ENCODE measurements around the gene KRTAP3-2. TPM values are rescaled to one million over a fixed set of nuclear protein-coding genes. Genes with fewer than 3 reads are reported as not detected.

Gene KRTAP3-2
- total RNA-seq, 2 experiments from 2014 or later: not detected

GRCh38 chr17:40974366-40974765 lies 25.3 kb downstream of the KRTAP3-2 start:
- no peak overlapping the region for H3K4me2 ChIP-seq (ENCODE audit: low read length)
- no peaks in the 10 kb centered on the region for H3K36me3 ChIP-seq (ENCODE audit: insufficient read depth, low read length)
- POLR2A ChIA-PET: no interaction called here
- no peaks in the 10 kb centered on the region for H3K9me2 ChIP-seq (ENCODE audit: insufficient read depth, low read length)
- H3K79me2 ChIP-seq (ENCODE audit: insufficient read depth, low read depth, low read length): no peaks in the 10 kb centered on the region
- CTCF ChIA-PET (ENCODE audit: unreplicated experiment): no interaction called here
- H3K4me1 ChIP-seq (ENCODE audit: insufficient read depth, low read length, poor library complexity, severe bottlenecking): no peaks in the 10 kb centered on the region
- H2AFZ ChIP-seq (ENCODE audit: low read length): no peak overlapping the region
- TF ChIP-seq CTCF (conservative IDR thresholded peaks at IDR 0.05; ENCODE audit: low read length) (no peak), EZH2phosphoT487 (IDR thresholded peaks at IDR 0.05; ENCODE audit: borderline replicate concordance, low read depth, low read length) (no peak)
- no peak for DNase-seq (ENCODE audit: low spot score)
- no TSS peak for BruUV-seq (replicated peaks)
- intact Hi-C loops (cut with micrococcal nuclease; ENCODE audit: unreplicated experiment): no loop called here
- H4K20me1 ChIP-seq (ENCODE audit: insufficient read depth, low read length): no peaks in the 10 kb centered on the region
- H3K27ac ChIP-seq (ENCODE audit: low read depth, low read length, poor library complexity, severe bottlenecking): no peak overlapping the region
- H3K9me3 ChIP-seq (ENCODE audit: low read length): no peaks in the 10 kb centered on the region
- no peak overlapping the region for H3K4me3 ChIP-seq (ENCODE audit: low read depth, low read length, poor library complexity, severe bottlenecking)

GRCh38 chr17:40967582-40967981 lies 32.1 kb downstream of the KRTAP3-2 start:
- ChIA-PET POLR2A (no interaction called here), CTCF (ENCODE audit: unreplicated experiment) (no interaction called here)
- Histone ChIP-seq H3K4me3 (ENCODE audit: low read depth, low read length, poor library complexity, severe bottlenecking) (no peak overlapping the region), H3K9me3 (ENCODE audit: low read length) (no peaks in the 10 kb centered on the region), H3K27ac (ENCODE audit: low read depth, low read length, poor library complexity, severe bottlenecking) (no peak overlapping the region), H3K79me2 (ENCODE audit: insufficient read depth, low read depth, low read length) (no peaks in the 10 kb centered on the region), H3K4me1 (ENCODE audit: insufficient read depth, low read length, poor library complexity, severe bottlenecking) (no peaks in the 10 kb centered on the region), H2AFZ (ENCODE audit: low read length) (no peak overlapping the region), H3K36me3 (ENCODE audit: insufficient read depth, low read length) (no peaks in the 10 kb centered on the region), H3K4me2 (ENCODE audit: low read length) (no peak overlapping the region), H4K20me1 (ENCODE audit: insufficient read depth, low read length) (no peaks in the 10 kb centered on the region), H3K9me2 (ENCODE audit: insufficient read depth, low read length) (no peaks in the 10 kb centered on the region)
- BruUV-seq (replicated peaks): no TSS peak
- no peak for DNase-seq (ENCODE audit: low spot score)
- intact Hi-C loops (cut with micrococcal nuclease; ENCODE audit: unreplicated experiment): no loop called here
- TF ChIP-seq CTCF (conservative IDR thresholded peaks at IDR 0.05; ENCODE audit: low read length) (no peak), EZH2phosphoT487 (IDR thresholded peaks at IDR 0.05; ENCODE audit: borderline replicate concordance, low read depth, low read length) (no peak)

- H3K4me1 ChIP-seq (ENCODE audit: insufficient read depth, low read length, poor library complexity, severe bottlenecking): no peaks in the 10 kb centered on the region
- intact Hi-C loops (cut with micrococcal nuclease; ENCODE audit: unreplicated experiment): no loop called here
- H3K9me3 ChIP-seq (ENCODE audit: low read length): no peaks in the 10 kb centered on the region
- no peaks in the 10 kb centered on the region for H3K79me2 ChIP-seq (ENCODE audit: insufficient read depth, low read depth, low read length)
- H3K9me2 ChIP-seq (ENCODE audit: insufficient read depth, low read length): no peaks in the 10 kb centered on the region
- no peak for TF ChIP-seq EZH2phosphoT487 (IDR thresholded peaks at IDR 0.05; ENCODE audit: borderline replicate concordance, low read depth, low read length)
- TF ChIP-seq CTCF (conservative IDR thresholded peaks at IDR 0.05; ENCODE audit: low read length): no peak
- no peak for DNase-seq (ENCODE audit: low spot score)
- H3K4me3 ChIP-seq (ENCODE audit: low read depth, low read length, poor library complexity, severe bottlenecking): no peak within 1 kb of the TSS
- POLR2A ChIA-PET: no interaction called here
- no peaks in the 10 kb centered on the region for H4K20me1 ChIP-seq (ENCODE audit: insufficient read depth, low read length)
- CTCF ChIA-PET (ENCODE audit: unreplicated experiment): no interaction called here
- H3K4me2 ChIP-seq (ENCODE audit: low read length): no peak within 1 kb of the TSS
- no peaks in the 10 kb centered on the region for H3K36me3 ChIP-seq (ENCODE audit: insufficient read depth, low read length)
- no peak within 1 kb of the TSS for H2AFZ ChIP-seq (ENCODE audit: low read length)
- no TSS peak for BruUV-seq (replicated peaks)
- H3K27ac ChIP-seq (ENCODE audit: low read depth, low read length, poor library complexity, severe bottlenecking): no peak within 1 kb of the TSS
Observed at GRCh38 chr17:40966848-40967247, 32.9 kb downstream of the KRTAP3-2 start, which contains the start of gene KRT39. KRT39 (minus strand) TSS chr17:40966948; CDS start chr17:40966856, 92 bp downstream.

Measured in OCI-LY7 (cell line).